T-helper 2 cell treated with Interferon-gamma antibody and Interleukin-4, amounts not matched to agents 100 ng/mL and 5 ng/mL, for 36 hours (primary cell): Measurements from ENCODE around the gene ARHGAP26. TPM values are rescaled to one million over a fixed set of nuclear protein-coding genes. Genes with fewer than 3 reads are reported as not detected.
"Not testable (repeated sequence)": the region's sequence is repeated elsewhere in the genome, so short reads cannot be mapped to it uniquely, and the experiment has no call there.

Source experiments
- intact Hi-C: fragments of 100-400 bp; cut with micrococcal nuclease; formaldehyde crosslinking; loops from one replicate; pipeline ENCODE4 v1.15.1; 2023
- total RNA-seq: library from RNA; stranded (reverse); gene quantifications from 2 replicates; pipeline ENCODE4 v1.2.3, GENCODE V29; 2022

Gene ARHGAP26
- total RNA-seq, 1 donor from 2014 or later: 24.7 TPM

DNA sequence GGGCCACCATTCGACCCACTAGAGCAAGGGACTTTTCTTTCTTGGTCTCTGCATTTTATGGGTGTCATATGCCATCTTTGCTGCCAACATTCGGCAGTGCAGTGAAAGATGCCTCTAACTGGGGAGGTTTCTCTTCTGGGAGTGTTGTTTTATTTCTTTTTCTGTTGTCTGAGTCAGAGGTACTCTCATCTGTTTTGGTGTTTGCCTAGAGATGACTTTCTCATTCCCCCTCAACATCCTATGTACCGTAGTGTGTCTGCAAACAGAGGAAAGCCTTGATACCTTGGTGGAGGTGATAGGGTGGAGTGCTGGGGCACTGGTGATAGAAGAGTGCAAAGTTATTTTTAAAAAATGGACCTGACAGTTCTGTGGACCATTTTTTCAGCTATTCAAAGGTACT lies 182.1 kb downstream of the ARHGAP26 start:
- intact Hi-C loops: no loop called here

DNA sequence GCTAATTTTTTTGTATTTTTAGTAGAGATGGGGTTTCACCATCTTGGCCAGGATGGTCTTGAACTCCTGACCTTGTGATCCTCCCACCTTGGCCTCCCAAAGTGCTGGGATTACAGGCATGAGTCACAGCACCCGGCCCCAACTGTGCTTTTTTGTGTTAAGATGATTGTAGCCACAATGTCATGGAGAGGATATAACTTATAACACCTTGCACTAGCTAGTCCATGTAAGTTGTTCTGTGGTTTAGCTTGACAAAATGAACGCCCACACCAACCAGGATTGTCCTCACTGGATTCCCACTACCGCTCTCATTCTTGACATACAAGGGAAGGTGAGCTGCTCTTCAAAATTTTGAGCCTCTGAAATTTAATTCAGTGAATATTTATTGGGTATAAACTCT lies 182.7 kb downstream of the ARHGAP26 start:
- intact Hi-C loops: not testable (repeated sequence)

DNA sequence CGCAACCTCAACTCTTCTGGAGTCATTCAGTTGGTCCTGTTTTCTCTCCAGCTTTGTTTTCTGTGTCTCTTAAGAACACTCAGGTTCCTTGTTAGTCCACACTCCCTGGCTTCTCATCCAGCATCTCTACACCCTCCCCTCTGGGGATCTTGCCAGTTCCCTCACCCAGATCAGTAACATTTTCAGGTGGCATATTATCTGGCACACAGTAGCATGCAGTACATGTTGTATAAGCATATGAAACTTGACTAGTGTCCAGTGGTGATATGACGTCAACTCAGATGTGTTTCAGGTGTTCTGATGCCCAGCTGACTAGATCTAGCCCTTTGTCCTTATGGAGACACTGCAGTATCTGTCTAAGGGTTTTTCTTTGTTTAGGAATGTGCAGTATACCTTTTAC lies 184.3 kb downstream of the ARHGAP26 start:
- intact Hi-C loops: no loop called here

DNA sequence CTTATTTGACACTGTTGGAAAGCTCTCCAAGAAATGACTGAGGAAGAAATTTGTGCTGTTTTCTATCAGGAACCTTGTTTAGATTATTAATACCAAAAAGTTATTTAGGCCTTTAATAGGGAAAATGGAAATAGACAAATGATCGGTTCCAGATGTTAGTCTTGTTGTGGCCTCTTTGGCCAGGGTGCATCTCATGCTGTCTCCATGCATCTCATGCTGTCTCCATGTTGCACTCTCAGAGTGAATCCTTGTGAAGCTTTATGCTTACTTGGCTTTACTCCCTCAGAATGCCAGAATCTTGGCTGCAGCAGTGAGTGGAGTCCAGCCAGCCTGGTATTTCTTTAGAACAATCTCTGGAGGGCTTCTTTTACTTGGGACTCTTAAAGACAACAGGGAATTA lies 185.5 kb downstream of the ARHGAP26 start:
- intact Hi-C loops: no loop called here

DNA sequence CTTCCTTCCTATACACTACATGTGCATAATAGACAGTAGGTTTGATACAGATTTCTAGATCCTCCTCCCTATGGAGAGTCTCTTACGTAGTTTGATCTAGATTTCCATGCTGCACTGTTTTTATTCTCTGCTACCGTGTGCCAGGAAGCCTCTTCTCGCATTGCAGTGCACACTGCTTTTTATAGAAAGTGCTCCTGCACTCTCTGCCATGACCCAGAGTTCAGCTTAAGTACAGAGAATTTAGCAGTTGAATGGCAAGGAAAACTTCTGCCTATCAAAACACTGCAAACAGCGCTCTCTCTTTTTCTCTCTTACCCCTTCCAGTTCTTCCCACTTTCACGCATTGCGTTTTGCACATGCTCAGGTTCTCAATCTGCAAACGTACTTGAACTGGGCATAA lies 187.4 kb downstream of the ARHGAP26 start:
- intact Hi-C loops: no loop called here

DNA sequence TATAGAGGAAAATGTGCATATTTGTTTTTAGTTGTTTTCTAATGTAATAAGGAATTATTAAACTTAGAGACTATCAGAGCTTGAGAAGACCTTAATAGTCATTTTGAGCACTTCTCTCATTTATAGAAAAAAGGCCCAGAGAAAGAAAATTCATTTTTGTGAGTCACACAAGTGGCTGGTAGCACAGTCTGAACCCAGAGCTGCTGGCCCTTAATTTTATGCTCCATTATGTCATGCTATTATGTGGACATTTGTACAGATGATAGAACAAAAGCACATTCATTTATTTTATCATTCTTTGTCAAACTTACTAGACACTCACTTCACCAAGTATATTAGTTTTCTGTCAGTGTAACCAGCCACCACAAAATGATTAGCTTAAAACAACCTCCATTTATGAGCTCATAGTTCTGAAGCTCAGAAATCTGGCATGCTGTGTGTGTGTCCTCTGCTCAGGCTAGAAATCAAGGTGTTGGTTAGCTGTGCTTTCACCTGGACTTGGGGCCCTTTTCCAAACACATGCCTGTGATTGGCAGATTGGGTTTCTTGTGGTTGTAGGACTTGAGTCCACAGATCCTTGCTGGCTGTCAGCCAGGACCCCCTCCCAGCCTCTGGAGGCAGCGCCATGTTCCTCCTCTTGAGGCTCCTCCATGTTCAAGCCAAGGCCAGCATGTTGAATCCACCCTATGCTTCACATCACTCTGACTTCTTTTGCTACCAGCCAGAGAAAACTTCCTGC lies 188.9 kb downstream of the ARHGAP26 start:
- intact Hi-C loops: no loop called here

DNA sequence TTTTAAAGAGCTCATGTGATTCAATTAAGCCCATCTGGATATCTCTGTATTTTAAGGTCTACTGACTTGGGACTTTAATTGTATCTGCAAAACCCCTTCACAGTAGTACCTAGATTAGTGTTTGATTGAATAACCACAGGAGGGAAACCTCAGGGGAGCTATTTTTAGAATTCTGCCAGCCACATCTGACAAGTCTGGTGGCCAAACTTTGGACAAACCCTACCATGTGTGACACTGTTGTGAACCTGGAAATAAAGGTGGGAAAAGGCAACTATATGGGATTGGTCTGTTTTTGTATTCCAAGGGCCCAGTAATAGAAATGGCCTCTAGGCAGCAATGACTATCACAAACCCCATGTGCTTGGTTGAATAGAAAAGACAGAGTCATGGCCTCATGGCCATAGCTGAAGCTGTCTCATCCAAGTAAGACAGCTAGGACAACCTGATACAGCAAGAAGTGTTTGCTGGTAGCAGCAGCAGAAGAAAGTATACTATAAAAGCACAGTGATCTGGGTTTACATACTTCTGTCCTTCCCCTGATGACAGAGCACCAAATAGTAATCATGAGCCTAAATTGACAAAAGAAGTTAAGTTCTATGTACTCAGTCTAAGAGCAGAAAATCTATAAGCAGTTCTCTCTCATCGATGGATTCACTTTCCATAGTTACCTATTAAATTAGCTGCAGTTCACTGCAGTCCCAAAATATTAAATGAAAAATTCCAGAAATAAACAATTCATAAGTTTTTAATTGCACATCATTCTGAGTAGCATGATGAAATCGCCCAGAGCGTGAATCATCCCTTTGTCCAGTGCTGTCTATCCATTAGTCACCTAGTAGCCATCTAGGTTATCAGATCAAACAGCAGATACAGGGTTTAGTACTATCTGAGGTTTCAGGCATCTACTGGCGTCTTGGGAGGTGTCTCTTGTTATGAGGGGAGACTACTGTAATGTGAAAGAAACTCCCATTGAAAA lies 189.8 kb downstream of the ARHGAP26 start:
- intact Hi-C loops: no loop called here

DNA sequence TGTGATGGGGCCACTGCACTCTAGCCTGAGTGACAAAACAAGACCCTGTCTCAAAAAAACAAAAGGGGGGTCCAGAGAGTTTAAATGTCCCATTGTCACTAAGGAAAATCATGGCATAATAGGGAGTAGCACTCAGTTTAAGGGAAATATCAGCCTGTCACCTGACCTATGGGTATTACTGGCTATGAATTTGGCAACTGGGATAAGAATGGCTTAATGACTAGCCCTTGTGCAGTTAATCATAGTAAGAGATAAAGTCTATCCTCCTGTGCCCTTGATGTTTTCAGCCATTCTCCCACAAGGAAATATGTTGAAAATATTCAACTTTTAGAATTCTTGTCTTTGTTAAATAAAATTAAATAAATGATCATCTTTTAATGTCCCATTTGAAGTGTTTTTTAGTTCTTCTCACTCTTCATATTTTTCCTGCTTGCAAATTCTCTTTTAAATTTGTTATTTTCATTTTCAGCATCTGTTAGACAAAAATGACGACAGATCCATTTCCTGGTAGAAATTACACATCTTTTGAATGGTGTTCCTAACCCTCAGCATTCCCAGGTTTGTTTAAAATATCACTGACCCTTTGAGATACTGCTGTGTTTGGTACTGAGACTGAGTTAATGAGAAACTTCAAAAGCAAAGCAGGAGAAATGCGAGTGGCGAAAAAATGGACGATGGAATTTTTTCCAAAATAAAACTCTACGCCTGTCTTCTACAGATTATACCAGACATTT lies 191.4 kb downstream of the ARHGAP26 start:
- intact Hi-C loops: no loop called here

DNA sequence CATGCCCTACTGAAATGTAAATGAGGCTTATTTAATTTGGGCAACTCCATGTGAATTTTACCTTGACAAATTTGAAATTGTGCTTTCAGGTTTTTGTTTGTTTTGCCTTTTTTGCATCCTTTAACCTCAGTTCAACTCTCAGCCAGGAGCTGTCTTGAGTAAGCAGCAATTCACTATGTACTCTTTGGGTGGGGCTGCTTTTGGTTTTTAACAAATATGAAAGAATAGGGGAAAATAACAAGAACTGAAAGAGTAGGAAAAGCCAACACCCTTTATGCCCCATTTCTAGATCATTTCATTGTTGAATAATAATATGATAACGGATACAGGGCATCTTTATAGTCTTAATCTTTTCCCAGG lies 192.0 kb downstream of the ARHGAP26 start:
- intact Hi-C loops: no loop called here

DNA sequence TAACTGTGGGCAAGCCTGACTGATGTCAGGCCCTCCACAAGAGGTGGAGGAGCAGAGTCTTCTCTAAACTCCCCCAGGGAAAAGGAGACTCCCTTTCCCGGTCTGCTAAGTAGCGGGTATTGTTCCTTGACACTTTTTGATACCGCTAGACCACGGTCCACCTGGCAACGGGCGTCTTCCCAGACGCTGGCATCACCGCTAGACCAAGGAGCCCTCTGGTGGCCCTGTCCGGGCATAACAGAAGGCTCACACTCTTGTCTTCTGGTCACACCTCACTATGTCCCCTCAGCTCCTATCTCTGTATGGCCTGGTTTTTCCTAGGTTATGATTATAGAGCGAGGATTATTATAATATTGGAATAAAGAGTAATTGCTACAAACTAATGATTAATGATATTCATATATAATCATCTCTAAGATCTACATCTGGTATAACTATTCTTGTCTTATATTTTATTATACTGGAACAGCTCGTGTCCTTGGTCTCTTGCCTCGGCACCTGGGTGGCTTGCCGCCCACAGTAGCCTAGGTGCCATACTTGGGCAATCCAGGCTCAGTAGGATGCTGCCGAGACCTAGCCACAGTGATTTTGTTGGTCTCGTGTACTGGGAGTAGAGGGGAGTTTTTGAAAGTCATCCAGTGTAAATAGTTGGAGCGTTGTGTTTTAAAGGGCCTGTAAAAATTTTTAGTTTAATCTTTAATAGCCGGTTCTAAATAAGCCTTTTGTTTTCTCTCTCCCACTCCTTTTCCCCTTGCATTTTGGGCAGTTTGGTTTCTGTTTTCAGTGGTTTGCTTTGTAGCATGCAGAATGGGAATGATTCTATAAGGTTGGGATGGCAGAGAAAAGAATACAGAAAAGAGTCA lies 195.3 kb downstream of the ARHGAP26 start:
- intact Hi-C loops: not testable (repeated sequence)

DNA sequence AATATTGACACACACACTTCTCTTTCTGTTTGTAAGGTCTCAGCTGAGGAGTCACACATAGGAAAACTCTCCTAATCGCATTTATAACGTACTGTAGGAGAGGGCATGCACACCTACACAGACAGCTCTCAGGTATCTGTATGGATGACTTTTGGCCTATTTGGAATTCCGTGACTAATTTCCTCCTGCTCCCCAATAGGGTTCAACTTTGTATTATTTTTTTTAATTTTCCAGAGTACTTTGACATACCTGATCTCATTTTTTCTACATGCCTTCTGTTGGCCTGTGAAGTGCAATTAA lies 195.9 kb downstream of the ARHGAP26 start:
- intact Hi-C loops: no loop called here

DNA sequence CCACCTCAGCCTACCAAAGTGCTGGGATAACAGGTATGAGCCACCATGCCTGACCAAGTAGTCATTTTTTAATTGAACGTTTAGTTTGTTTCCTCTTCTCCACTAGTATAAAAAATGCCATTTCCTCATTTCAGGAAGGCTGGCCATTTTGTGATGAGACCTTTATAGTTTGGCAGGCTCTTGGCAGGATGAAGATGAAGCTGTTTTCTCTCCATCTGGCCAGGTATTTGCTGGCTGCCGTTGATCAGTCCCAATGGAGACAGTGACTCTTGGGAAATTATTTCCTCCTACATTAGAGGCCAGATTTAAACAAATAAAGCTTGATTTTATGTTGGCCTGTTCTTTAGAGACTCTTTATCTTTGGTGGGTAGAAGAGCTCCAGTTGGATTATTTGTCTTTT lies 199.0 kb downstream of the ARHGAP26 start:
- intact Hi-C loops: no loop called here

DNA sequence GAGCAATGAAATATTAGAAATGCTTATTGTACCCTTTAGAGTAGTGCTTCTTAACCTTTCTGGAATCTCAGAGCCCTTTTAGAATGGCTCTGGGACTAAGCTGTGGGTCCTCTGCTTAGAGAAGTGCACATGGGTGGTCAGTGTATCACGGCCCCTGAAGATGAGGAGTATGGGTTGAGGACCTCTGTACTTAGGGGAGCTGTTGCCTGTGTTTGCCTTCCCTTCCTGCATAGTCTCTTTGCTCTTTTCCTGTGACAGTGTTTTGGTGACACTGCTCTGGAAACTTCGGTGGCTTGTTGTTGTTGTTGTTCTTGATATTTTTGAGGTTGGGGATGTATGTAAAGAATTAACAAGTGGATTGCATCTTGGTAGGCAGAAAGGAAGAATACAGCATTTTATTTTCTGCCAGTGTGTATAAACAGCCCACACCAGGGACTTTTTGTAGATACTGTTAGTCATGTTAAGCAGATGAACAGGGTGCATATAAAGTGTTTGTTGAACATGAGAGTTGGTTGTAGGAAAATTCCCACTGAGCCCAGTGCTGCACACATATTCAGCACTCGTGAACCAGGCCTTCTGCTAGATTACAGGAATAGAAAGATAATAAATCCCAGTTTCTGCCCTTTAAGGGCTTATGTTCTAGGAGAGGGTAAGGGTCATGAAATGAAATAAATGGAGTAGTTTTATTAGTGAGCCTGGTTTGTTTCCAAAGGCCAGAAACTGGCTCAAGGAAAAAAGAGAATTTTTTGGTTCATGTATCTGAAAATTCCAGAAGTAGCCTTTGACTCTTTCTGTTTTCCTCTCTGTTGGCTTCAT lies 199.7 kb downstream of the ARHGAP26 start:
- intact Hi-C loops: no loop called here

DNA sequence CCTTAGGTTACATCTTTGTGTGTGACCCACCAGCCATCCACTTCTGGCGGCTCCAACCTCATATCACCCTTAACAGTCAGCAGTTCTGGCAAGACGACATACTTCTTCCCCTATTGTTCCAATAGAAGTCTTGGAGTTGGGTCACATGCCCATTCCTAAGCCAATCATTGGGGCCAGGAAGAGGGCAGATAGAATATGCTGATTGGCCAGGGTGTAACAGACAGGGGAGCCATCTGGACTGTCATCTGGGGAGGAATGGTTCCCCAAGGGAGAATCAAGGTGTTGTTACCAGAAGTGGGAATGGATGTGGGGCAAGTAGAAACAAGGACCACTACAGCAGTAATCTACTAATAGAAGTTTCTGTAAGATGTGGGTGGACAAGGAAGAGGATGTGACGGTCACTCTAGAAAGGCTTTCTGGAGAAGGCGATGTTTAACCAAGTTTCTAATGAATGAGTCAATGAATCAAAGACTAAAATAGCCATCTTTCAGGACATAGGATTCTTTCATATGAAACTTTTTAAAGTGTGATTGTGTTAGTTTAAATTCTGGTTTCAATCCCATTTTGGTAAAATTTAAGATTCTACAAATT lies 200.4 kb downstream of the ARHGAP26 start:
- intact Hi-C loops: no loop called here

DNA sequence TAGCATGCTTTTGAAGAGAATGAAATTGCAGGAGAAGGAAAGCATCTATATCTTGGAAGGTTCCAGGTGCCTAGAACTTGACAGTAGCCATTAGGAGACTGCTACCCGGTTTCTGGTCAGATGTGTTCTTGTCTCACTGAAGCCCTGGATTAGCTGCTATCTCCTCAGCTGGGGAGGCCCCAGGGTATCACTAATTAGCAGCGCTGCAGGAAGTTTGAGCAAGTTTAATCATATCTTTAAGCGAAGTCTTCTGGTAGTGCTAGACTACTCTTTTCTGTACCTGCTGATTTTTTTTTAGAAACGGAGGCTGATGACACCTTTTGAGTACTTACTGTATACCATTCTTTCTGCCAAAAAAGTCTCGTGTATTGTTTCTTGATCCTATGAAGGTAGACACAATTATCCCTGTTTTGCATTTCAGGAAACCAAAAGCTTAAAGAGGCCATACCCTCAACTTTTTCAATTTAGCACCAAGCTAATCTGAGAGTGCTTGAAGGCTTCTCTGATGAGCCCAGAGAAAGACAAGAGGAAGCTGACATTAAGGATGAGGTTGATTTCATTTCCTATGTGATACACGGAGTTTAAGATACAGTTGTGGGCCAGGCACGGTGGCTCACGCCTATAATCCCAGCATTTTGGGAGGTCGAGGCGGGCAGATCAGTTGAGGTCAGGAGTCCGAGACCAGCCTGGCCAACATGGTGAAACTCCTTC lies 201.3 kb downstream of the ARHGAP26 start:
- intact Hi-C loops: no loop called here

DNA sequence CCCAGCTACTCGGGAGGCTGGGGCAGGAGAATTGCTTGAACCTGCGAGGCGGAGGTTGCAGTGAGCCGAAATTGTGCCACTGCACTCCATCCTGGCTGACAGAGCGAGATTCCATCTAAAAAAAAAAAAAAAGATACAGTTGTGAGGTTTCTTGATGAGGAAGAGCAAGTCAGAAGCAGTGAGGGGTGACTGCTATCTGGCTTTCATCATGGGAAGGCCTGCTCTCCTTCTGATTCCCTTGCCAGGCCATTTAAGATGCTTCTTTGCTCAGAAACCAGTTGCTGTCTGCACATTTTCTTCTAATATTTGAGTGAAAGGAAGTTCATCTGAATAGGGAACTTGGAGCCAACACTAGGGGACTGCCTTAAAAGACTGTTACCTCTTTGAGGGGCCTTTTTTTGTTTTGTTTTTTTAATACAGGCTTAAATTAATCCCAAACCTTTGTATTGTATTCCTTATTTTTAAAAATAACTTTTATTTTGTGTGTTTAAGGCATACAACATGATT lies 201.9 kb downstream of the ARHGAP26 start:
- intact Hi-C loops: no loop called here

DNA sequence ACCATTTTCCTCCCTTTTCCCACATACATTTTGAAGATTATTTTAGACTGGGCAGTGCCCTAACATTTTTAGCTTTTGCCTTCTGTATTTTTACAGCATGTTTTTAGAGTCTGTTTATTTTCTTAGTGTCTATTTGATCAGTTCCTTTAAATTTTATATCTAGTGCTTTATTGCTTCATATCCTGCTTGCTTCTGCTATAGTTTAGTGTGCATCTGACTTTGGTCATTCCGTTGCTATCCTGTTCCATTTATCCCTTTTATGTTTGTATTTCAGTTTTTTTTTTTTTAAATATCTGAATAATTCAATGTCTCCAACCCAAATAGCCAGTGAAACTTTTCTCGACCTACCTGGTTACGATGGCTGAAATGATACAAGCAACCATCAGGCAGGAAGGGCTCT lies 203.8 kb downstream of the ARHGAP26 start:
- intact Hi-C loops: no loop called here

DNA sequence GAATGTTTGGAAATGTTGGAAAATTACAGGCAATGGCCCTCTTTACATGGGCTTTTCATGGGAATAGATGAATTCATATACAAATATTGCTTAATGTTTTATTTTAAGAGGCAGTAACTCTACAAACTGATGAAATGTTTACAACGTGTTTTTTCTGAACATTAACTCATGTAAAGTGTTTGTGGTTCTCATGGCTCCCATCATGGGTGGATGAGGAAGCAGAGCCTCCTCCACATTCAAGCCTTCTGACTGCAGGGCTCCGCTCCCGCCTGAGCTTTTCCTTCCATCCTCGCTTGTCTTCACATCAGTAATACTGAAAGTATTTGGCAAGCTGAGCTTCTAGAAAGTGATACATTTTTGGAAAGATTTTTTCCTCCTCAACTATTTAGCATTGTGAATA lies 204.2 kb downstream of the ARHGAP26 start:
- intact Hi-C loops: no loop called here

DNA sequence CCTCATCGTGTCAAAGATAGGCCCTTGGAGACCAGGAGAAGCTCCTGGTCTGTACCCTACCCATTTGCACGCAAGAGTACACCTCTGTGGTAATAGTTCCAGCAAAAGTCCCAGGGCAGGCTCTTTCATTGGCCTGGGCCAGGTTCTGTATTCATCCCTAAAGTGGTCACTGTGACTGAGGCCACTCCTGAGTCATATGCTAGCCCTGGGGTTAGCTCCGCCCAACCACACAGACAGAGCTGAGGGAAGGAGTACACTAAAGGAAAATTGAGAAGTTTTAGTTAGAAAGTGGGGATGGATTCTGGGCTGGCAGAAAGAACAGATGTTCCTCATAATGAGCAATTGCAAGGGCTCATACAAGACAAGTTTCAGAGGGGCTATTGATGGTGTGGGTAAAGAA lies 206.7 kb downstream of the ARHGAP26 start:
- intact Hi-C loops: loop anchor here (2.0 kb wide), 1 partner anchor 26 kb away; no protein-coding TSS in a partner anchor
